B cell (primary cell): Measurements from ENCODE around the gene GCC2. TPM values are rescaled to one million over a fixed set of nuclear protein-coding genes. Genes with fewer than 3 reads are reported as not detected.

ENCODE experiments used
- ATAC-seq: fragments of 200-7000 bp; cut with Tn5 transposase; one replicate; pipeline ENCODE4 v1.10.0; 2021; ENCODE audit warnings: low read depth, mild to moderate bottlenecking, moderate number of reproducible peaks, moderate library complexity
- CTCF ChIA-PET: fragments of 350-600 bp; sonication (Branson Sonifier 250); formaldehyde crosslinking; loops from one replicate; lab custom pipeline; 2021; ENCODE audit warnings: antibody characterized with exemption, inconsistent platforms; lab: Charles Lee
- POLR2A ChIA-PET: fragments of 350-600 bp; sonication (Branson Sonifier 250); formaldehyde crosslinking; loops from one replicate; lab custom pipeline; 2021; ENCODE audit warnings: antibody characterized with exemption; lab: Charles Lee
- DNase-seq: peaks from one replicate; pipeline ENCODE4 v3.0.0; 2013
- H2AFZ ChIP-seq: 2 replicates; pipeline ENCODE4 v1.6.1; 2012; ENCODE audit warnings: mild to moderate bottlenecking, low read depth, low read length; ENCODE audit not compliant: insufficient read depth, poor library complexity, severe bottlenecking
- H3K27ac ChIP-seq, 2 donors: 1 replicate in 1 of 2; 2 replicates in 1 of 2; pipeline ENCODE4 v1.5.1; 2012 to 2013; ENCODE audit warnings: low read length in 2 of 2, mild to moderate bottlenecking in 2 of 2, moderate library complexity in 1 of 2
- H3K27me3 ChIP-seq, 4 experiments: fragments of 200-600 bp in 1 of 4; sonication (generic) in 1 of 4; replicated peaks in 1 of 4; 1 replicate in 2 of 4; 2 replicates in 2 of 4; pipeline versions ENCODE4 v1.6.1 to v1.7.0; 2013 to 2016; ENCODE audit warnings: low read length in 3 of 4, mild to moderate bottlenecking in 2 of 4, mixed read lengths in 1 of 4, moderate library complexity in 1 of 4; ENCODE audit not compliant: insufficient read depth in 4 of 4, control insufficient read depth in 3 of 4; ENCODE audit errors: control extremely low read depth in 1 of 4
- H3K36me3 ChIP-seq, 2 experiments: replicated peaks in 1 of 2; 1 replicate in 1 of 2; 2 replicates in 1 of 2; pipeline versions ENCODE4 v1.6.1 to v1.7.1; 2013; ENCODE audit warnings: low read length in 1 of 2; ENCODE audit not compliant: insufficient read depth in 2 of 2, control insufficient read depth in 1 of 2; ENCODE audit errors: control extremely low read depth in 1 of 2, extremely low read depth in 1 of 2
- H3K4me1 ChIP-seq, 2 donors: fragments of 200-600 bp in 1 of 2; sonication (generic) in 1 of 2; 1 replicate in 1 of 2; 2 replicates in 1 of 2; pipeline versions ENCODE4 v1.5.1 to v1.6.1; 2013 to 2017; ENCODE audit warnings: low read length in 2 of 2; ENCODE audit not compliant: control insufficient read depth in 2 of 2, insufficient read depth in 2 of 2
- H3K4me2 ChIP-seq: replicated peaks from 2 replicates; pipeline ENCODE3; 2012; ENCODE audit warnings: mild to moderate bottlenecking, low read depth, low read length; ENCODE audit not compliant: poor library complexity, severe bottlenecking
- H3K4me3 ChIP-seq, 5 experiments: fragments of 200-600 bp in 1 of 5; sonication (generic) in 1 of 5; 1 replicate in 3 of 5; 2 replicates in 2 of 5; pipeline versions ENCODE4 v1.5.1 to v1.7.0; 2011 to 2016; ENCODE audit warnings: low read length in 4 of 5, mild to moderate bottlenecking in 4 of 5, low read depth in 2 of 5, control low read depth in 1 of 5, moderate library complexity in 1 of 5; ENCODE audit not compliant: insufficient read depth in 1 of 5; ENCODE audit errors: control extremely low read depth in 1 of 5, extremely low read depth in 1 of 5
- H3K79me2 ChIP-seq: fragments of 200-600 bp; sonication (generic); one replicate; pipeline ENCODE4 v1.6.0; 2016; ENCODE audit warnings: low read length; ENCODE audit not compliant: control insufficient read depth, insufficient read depth
- H3K9ac ChIP-seq: fragments of 200-600 bp; sonication (generic); 2 replicates; pipeline ENCODE4 v1.6.1; 2017; ENCODE audit warnings: mild to moderate bottlenecking, low read length, moderate library complexity
- H3K9me3 ChIP-seq, 3 donors: one replicate each; pipeline versions ENCODE4 v1.6.1 to v1.7.1; 2013; ENCODE audit warnings: low read length in 2 of 3; ENCODE audit not compliant: control insufficient read depth in 2 of 3, insufficient read depth in 1 of 3; ENCODE audit errors: control extremely low read depth in 1 of 3
- H4K20me1 ChIP-seq: 2 replicates; pipeline ENCODE4 v1.6.0; 2012; ENCODE audit warnings: mild to moderate bottlenecking, low read length; ENCODE audit not compliant: insufficient read depth, control insufficient read depth, poor library complexity, severe bottlenecking
- H3K27ac Mint-ChIP-seq: one replicate; pipeline ENCODE4 v1.8.0; 2021; ENCODE audit warnings: mixed read lengths
- H3K27me3 Mint-ChIP-seq: one replicate; pipeline ENCODE4 v1.8.0; 2021; ENCODE audit warnings: mixed read lengths
- H3K4me1 Mint-ChIP-seq: one replicate; pipeline ENCODE4 v1.8.0; 2021; ENCODE audit warnings: mixed read lengths
- H3K4me3 Mint-ChIP-seq: one replicate; pipeline ENCODE4 v1.8.0; 2021; ENCODE audit warnings: mixed read lengths
- H3K9me3 Mint-ChIP-seq: one replicate; pipeline ENCODE4 v1.8.0; 2022; ENCODE audit warnings: mixed read lengths; ENCODE audit not compliant: insufficient read depth
- CTCF ChIP-seq: fragments of 200-600 bp; IDR thresholded peaks from one replicate; pipeline ENCODE4 v1.8.0; 2022; ENCODE audit warnings: antibody characterized with exemption, mild to moderate bottlenecking
- EZH2 ChIP-seq: IDR thresholded peaks from 2 replicates; pipeline ENCODE4 v1.6.1; 2012; ENCODE audit warnings: borderline replicate concordance, low read depth, mild to moderate bottlenecking, moderate library complexity, low read length; ENCODE audit not compliant: insufficient read depth, poor library complexity, severe bottlenecking
- whole genome bisulfite sequencing: methylation state at CpG from one replicate; pipeline ENCODE4 v1.1.5; 2013; ENCODE audit warnings: missing lambda C conversion rate; ENCODE audit not compliant: insufficient coverage; 5-methylcytosine and 5-hydroxymethylcytosine counted together
- intact Hi-C: fragments of 100-400 bp; cut with micrococcal nuclease; formaldehyde crosslinking; loops from one replicate; pipeline ENCODE4 v1.10.0; 2022
- polyA plus RNA-seq: library from polyadenylated mRNA; depleted of rRNA; stranded (reverse); fragments of >200 nt; gene quantifications from 2 replicates; pipeline ENCODE4 v1.2.3, GENCODE V29; 2012
- total RNA-seq, 2 donors: library from RNA; stranded (reverse); fragments of 120-200 nt in 1 of 2; gene quantifications; 1 replicate in 1 of 2; 2 replicates in 1 of 2; pipeline versions ENCODE4 v1.2.3 to v1.2.4, GENCODE V29; 2013 to 2022

The GCC2 gene
- total and polyA plus RNA-seq, 2 donors (not counting 1 experiment from before 2014, with no cell fraction given) = 12.3 to 87.9 TPM

- DNase-seq (no peak), ATAC-seq (no peak)
- H3K27ac ChIP-seq = peak overlapping the region in 1 of 2 donors; percentile 10
- H3K27ac Mint-ChIP-seq = peak overlapping the region; percentile 50
- H3K4me3 Mint-ChIP-seq = peak overlapping the region; percentile 40
- H3K9me3 Mint-ChIP-seq = peaks cover 5% of the 10 kb centered on the region
- peaks cover 9 to 67% of the 10 kb centered on the region in 2 experiments for H3K36me3 ChIP-seq
- H3K4me2 ChIP-seq = peak overlapping the region; percentile 23
- no peak for TF ChIP-seq CTCF
- TF ChIP-seq EZH2 = no peak
- H4K20me1 ChIP-seq = peaks cover 25% of the 10 kb centered on the region
- peaks cover 76% of the 10 kb centered on the region for H3K79me2 ChIP-seq
- H3K27me3 Mint-ChIP-seq = no peaks in the 10 kb centered on the region
- intact Hi-C loops = no loop called here
- ChIA-PET POLR2A (no interaction called here), CTCF (no interaction called here)
- 100% methylated on average over 1 of the region's 4 CpGs for WGBS
- H3K9me3 ChIP-seq = peaks cover 0 to 14% (median 3%) of the 10 kb centered on the region in 3 donors
- H3K4me1 Mint-ChIP-seq = peaks cover 39% of the 10 kb centered on the region
- H3K4me3 ChIP-seq = no peak overlapping the region
- H3K9ac ChIP-seq = no peak overlapping the region
- peaks cover 0 to 4% of the 10 kb centered on the region in 2 donors for H3K4me1 ChIP-seq
- H2AFZ ChIP-seq = no peak overlapping the region
- no peaks in the 10 kb centered on the region for H3K27me3 ChIP-seq
Observed at GRCh38 chr2:108460345-108461037, 11.5 kb downstream of the GCC2 start.

GRCh38 chr2:108477099-108477498 is 28.1 kb downstream of the GCC2 start:
- H3K4me2 ChIP-seq = no peak overlapping the region
- peaks cover 2 to 71% of the 10 kb centered on the region in 2 experiments for H3K36me3 ChIP-seq
- Mint-ChIP-seq H3K9me3 (no peaks in the 10 kb centered on the region), H3K4me1 (no peaks in the 10 kb centered on the region), H3K27me3 (no peaks in the 10 kb centered on the region), H3K4me3 (no peak overlapping the region), H3K27ac (no peak overlapping the region)
- no peak for ATAC-seq
- ChIA-PET POLR2A (interaction anchor here (0.6 kb wide), 1 partner anchor 28 kb away, joined by 5 read pairs; the partner anchor contains the start of gene GCC2), CTCF (no interaction called here)
- H2AFZ ChIP-seq = no peak overlapping the region
- no peaks in the 10 kb centered on the region for H3K4me1 ChIP-seq
- H3K4me3 ChIP-seq = no peak overlapping the region
- H3K9me3 ChIP-seq = no peaks in the 10 kb centered on the region
- no peaks in the 10 kb centered on the region for H3K79me2 ChIP-seq
- WGBS = 100% methylated on average over 1 of the region's 1 CpG
- DNase-seq = no peak
- H3K27me3 ChIP-seq = no peaks in the 10 kb centered on the region
- TF ChIP-seq EZH2 (no peak), CTCF (no peak)
- H3K27ac ChIP-seq = no peak overlapping the region
- intact Hi-C loops = loop anchor here (10.0 kb wide), 1 partner anchor 108 kb away; no protein-coding TSS in a partner anchor
- no peak overlapping the region for H3K9ac ChIP-seq
- H4K20me1 ChIP-seq = no peaks in the 10 kb centered on the region
